GM18508 (cell line): ENCODE measurements around the gene NUCB1.
"Not testable (repeated sequence)": the region's sequence is repeated elsewhere in the genome, so short reads cannot be mapped to it uniquely, and the experiment has no call there.

ENCODE experiments used
- ATAC-seq: cut with Tn5 transposase; IDR thresholded peaks from one replicate; pipeline ENCODE4 v1.9.1; 2021; ENCODE audit warnings: moderate number of reproducible peaks; ENCODE audit not compliant: insufficient read depth, unreplicated experiment

Gene NUCB1

DNA sequence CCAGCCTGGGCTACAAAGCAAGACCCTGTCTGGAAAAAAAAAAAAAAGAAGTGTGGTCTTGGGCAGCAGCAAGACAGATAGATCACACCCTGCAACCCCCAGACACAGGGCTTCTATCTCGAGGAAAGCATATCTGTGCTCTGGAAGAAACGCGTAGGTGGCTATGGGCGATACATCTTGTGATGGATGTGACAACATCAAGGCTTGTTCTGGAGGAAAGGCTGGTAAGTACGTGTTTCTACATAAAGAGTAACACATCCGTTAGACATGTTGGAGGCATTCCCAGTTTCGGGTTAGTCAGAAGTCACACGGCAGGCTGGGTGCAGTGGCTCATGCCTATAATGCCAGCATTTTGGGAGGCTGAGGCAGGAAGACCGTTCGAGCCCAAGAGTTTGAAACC, 26.8 kb downstream of the NUCB1 start:
- ATAC-seq = no peak

DNA sequence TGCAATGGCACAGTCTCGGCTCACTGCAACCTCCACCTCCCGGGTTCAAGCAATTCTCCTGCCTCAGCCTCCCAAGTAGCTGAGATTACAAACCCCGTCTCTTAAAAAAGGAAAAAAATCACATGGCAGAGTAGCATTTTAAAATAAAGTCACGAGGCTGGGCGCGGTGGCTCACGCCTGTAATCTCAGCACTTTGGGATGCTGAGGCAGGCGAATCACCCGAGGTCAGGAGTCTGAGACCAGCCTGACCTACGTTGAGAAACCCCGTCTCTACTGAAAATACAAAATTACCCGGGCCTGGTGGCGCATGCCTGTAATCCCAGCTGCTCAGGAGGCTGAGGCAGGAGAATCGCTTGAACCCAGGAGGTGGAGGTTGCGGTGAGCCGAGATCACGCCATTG, 27.6 kb downstream of the NUCB1 start:
- not testable (repeated sequence) for ATAC-seq

DNA sequence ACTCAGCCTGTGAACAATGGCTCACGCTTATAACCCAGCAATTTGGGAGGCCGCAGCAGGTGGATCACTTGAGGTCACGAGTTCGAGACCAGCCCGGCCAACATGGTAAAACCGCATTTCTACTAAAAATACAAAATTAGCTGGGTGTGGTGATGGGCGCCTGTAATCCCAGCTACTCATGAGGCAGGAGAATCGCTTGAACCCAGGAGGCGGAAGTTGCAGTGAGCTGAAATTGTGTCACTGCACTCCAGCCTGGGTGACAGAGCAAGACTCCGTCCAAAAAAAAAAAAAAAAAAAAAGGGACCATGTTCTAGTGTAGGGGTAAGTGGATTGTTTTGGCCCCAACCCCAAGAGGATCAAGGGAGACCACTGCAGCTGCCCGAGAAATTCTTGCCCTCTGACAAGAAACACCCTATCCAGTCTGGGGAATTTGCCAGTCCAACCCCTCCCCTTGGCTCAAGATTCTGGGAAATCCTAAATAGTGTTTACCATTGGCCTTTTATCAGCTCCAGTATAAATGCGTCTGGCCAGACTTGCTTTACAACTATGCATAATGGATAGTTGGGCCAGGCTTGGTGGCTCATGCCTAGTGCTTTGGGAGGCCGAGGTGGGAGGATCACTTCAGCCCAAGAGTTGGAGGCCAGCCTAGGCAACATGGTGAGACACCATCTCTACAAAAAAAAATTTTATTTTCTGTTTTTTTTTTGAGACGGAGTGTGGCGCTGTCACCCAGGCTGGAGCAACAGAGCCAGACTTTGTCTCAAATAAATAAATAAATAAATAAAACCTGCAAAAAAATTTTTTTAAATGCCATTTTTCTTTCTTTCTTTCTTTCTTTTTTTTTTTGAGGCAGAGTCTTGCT, 28.3 kb downstream of the NUCB1 start:
- ATAC-seq = no peak

DNA sequence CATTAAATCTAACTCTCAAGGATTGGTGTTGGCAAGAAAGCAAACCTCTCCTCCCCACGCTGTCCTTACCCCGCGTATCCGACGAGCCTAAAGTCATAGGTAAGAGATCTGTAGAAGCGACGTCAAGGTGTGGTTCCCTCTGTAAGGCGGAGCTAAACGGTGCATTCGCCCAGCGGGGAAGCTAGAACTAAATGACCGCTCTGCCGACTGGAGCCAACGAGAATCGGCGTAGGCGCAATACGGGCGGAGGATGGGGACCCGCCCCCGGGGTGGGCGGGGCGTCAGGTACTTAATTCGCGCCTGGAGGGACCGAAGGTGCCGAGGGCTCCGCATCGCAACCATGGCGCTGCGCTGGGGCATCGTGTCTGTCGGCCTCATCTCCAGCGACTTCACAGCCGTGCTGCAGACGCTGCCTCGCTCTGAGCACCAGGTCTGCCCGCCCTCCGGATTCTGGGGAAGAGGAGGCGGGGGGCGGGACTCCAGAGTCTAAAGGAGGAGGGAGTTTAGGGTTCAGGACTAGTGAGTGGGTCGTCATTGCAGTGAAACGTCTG, 33.3 kb downstream of the NUCB1 start, which contains the start of gene DHDH:
Gene DHDH, plus strand, starts transcription at position 318 of the 551 bp plus-strand sequence. Its CDS starts 23 bp downstream, at position 341.
- no peak for ATAC-seq

DNA sequence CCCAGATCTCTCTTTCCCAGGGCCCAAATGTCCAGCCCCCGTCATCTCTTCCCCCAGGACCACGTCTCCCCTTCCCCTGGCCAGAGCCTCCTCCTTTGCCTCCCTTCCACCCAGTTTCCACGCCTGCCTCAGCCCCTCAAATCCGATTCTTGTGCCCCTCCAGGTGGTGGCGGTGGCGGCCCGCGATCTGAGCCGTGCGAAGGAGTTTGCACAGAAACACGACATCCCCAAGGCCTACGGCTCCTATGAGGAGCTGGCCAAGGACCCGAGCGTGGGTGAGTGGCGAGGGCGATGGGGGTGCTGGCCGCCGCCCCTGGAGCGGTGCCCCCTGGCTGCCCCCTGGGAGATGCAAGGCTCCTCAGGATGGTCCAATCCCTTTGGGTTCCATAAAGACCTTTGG, 34.7 kb downstream of the NUCB1 start:
- ATAC-seq = no peak

DNA sequence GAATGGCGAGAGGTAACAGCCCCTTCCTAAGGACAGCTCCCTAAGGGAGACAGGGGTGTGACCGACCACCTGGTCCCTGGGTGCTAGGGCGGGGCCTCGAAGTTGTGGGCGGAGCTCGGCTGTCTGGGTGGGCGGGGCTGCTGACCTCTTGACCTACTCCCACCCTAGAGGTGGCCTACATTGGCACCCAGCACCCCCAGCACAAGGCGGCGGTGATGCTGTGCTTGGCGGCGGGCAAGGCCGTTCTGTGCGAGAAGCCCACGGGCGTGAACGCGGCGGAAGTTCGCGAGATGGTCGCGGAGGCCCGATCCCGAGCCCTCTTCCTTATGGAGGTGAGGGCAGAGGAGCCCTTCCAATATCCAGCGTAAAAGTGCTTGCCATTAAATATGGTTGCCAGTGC, 35.8 kb downstream of the NUCB1 start:
- ATAC-seq = no peak

DNA sequence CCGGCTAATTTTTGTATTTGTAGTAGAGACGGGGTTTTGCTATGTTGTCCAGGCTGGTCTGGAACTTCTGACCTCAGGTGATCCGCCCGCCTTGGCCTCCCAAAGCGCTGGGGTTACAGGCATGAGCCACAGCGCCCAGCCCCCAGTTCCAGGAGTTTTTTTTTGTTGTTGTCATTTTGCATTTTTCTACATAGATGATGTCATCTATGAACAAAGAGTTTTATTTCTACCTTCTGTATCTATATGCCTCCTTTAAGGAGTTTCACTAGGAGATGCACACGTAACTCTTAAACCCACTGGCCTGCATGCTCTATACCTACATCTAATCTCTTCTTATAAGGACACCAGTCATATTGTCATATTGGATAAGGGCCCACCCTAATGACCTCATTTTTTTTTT, 38.1 kb downstream of the NUCB1 start:
- no peak for ATAC-seq

DNA sequence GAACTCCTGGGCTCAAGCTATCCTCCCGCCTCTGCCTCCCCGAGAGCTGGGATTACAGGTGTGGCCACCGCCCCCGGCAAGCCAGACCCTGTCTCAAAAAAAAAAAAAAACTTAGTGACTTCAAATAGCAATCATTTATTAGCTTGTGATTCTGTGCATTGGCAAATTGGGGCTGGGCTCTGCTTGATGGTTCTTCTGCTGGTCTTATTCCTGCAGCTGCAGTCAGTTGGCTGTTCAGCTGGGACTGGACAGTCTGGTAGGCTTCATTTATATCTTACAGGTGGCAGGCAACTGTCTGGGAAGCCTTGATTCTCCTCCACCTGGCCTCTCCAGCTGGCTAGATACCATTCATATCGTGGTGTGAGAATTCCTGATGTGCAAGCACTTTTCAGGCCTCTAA, 40.8 kb downstream of the NUCB1 start:
- ATAC-seq = no peak

DNA sequence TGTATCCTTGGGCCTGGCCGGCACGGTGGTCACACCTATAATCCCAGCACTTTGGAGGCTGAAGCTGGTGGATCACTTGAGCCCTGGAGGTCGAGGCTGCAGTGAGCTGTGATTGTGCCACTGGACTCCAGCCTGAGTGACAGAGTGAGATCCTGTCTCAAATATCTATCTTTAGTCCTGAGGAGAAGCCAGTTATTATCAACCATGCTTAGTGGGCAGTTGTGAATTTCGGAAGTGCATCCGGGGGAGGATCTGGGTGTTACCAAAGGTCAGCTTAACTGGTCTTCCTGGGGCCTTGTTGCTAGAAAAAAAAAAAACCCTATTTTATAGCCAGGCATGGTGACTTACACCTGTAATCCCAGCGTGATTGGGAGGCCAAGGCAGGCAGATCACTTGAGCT, 43.0 kb downstream of the NUCB1 start:
- no peak for ATAC-seq

DNA sequence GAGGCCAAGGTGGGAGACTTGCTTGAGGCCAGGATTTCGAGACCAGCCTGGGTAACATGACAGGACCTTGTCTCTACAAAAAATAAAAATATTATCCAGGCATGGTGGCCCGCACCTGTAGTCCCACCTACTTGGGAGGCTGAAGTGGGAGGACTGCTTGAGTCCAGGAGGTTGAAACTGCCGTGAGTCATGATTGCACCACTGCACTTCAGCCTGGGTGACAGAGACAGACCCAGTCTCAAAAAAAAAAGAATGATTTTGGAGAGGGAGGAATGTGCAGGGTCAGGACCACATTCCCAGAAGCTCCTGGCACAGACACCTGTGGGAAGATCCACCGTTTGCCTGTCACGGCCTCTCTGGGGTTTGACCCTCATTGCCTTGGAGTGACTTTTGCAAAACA, 45.3 kb downstream of the NUCB1 start:
- no peak for ATAC-seq

DNA sequence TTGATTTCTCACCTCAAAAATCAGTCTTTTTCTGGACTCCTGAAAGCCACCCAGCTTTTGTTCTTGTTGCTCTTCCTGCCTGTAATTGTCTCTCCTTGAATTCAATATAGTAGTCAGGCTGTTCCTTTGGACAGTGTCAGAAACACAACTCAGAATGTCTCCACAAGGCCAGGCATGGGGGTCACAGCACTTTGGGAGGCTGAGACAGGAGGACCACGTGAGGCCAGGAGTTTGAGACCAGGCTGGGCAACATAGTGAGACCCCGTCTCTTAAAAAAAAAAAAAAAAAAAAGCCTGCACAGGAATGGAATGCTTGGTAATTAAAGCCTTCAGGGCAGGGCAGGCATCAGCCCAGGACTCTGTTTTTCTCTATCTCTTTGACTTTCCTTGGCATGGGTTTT, 45.7 kb downstream of the NUCB1 start:
- no peak for ATAC-seq

DNA sequence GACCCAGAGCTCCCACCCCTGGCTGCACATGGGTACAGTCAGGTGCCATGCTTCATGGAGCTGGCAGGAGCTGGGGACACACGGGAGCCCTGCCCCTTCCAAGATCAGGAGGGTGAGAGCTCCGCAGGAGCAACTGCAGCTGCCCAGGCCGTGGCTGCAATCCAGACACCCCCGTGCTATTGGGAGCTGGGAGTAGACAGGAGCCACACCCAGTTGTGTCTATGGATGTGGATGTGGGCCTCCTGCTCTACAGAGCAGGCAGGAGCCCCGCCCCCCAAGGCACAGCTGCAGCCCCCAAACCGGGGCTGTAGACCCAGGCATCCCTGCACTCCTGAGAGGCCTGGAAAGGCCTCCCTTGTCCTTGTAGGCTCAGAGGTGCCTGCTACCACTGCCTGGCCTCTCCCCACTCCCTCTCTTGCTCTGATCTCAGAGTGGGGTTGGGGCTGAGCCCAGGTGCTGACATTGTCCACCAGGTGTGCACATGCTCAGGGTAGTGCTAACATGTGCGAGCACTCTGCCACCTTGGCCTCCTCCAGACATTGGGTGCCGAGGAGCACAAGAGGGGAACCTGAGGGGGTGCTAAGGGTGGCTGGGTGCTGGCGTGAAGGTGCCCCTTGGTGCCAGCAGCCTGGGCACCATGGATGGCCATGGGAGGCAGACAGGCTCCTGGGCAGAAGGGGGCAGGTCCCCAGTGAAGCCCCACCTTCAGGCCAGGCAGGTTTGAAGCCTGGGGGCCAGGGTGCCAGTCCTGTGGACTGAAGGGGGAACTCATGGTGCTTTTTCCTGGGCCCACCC, 46.5 kb downstream of the NUCB1 start:
- no peak for ATAC-seq

DNA sequence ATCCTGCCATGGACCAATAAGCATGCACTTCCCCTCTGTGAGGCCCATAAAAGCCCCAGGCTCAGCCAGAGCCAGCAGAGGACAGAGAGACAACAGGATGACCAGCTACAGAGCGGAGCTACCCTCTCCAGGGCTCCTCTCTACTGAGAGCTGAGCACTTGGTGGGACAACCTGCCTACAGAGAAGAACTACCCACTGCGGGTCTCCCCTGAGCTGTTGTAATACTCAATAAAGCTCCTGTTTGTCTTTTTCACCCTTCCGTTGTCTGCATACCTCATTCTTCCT, 47.1 kb downstream of the NUCB1 start:
- ATAC-seq = no peak

DNA sequence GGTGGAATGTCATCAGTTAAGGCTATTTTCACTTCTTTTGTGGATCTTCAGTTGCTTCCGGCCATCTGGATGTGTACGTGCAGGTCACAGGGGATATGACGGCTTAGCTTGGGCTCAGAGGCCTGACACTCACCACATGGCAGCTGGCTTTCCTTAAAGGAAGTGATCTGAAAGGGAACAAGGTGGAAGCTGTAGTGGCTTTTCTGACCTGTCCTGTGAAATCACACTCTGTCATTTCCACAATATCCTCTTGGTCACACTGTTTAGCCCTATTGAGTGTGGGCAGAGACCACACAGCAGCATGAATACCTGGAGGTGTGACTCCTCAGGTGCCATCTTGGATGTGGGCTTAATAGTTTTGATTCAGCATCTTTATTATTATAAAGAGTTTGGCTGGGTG, 50.0 kb downstream of the NUCB1 start:
- ATAC-seq = no peak

DNA sequence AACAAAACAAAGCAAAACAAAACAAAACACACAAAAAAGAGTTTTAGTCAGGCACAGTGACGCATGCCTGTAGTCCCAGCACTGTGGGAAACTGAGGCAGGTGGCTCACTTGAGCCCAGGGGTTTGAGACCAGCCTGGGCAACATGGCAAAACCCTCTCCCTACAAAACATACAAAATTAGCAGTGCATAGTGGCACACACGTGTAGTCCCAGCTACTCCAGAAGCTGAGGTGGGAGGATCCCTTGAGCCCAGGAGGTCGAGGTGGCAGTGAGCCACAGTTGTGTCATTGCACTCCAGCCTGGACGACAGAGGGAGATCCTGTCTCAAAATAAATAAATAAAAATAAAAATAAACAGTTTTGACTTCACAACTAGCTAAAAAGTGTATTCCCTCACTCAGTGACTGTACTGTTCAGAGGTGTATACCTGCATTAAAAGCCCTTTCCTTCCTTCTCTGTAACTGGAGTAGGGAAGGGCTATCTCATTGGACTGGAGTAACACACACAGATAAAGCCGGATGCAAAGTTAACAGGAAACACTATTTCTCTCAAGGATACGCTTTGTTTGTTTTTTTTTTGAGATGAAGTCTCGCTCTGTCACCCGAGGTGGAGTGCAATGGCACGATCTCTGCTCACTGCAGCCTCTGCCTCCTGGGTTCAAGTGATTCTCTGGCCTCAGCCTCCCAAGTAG, 50.9 kb downstream of the NUCB1 start:
- ATAC-seq = no peak

DNA sequence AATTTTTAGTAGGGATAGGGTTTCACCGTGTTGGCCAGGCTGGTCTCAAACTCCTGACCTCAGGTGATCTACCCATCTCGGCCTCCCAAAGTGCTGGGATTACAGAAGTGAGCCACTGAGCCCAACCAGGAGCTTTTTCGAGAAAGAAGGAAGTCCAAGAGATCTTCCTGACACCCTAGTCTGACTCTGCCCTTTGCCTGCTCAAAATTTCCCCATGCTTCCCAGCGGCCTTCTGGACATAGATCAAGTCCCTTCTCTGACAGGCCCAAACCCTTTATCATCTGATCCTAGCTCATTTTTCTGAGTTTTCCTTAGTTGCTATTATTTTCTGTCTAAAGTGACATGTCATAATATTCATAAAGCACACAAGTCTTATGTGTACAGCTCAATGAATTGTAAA, 53.0 kb downstream of the NUCB1 start:
- no peak for ATAC-seq

DNA sequence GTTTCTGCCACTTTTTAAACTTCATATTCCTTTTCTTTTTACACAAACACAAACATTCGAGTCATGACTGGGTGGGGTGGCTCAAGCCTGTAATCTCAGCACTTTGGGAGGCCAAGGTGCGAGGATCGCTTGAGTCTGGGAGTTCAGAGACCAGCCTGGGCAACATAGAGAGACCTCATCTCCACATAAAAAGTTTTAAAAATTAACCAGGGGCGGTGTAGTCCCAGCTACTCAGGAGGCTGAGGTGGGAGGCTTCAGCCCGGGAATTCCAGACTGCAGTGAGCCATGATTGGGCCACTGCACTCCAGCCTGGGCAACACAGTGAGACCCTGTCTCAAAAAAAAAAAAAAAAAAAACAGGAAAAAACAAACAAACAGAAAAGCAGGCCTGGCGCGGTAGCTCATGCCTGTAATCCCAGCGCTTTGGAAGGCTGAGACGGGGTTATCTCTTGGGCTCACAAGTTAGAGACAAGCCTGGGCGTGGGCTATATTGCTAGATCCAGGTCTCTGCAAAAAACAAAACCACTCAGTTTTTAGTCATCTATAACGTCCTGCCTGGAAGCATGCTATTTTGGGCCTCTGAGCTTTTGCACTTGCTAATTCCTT, 54.0 kb downstream of the NUCB1 start:
- ATAC-seq = no peak

DNA sequence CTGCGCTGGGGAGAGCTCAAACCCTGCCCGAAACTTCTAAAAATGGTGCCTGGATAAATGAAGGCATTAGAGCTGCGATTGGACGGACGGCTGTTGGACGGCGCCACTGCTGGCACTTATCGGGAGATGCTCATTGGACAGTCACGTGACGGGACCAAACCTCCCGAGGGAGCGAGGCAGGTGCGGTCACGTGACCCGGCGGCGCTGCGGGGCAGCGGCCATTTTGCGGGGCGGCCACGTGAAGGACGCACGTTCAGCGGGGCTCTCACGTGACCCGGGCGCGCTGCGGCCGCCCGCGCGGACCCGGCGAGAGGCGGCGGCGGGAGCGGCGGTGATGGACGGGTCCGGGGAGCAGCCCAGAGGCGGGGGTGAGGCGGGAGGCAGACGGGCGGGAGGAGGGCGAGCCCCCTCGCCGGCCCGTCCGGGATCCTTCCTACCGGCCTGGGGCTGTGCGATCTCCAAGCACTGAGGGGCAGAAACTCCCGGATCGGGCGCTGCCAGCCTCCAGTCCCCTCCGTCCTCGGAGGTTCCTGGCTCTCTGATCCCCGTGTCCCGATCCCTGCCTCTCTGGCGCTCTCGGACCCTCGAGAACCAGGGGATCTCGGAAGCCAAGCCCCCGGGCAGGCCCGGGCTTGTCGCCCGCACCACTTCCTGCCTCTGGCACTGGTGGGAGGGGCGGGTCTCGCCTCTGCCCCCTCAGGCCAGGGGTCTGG, 54.6 kb downstream of the NUCB1 start, which contains the start of gene BAX:
Gene BAX, plus strand, starts transcription at position 281 of the 713 bp plus-strand sequence. Its CDS starts 54 bp downstream, at position 335.
- ATAC-seq = no peak

DNA sequence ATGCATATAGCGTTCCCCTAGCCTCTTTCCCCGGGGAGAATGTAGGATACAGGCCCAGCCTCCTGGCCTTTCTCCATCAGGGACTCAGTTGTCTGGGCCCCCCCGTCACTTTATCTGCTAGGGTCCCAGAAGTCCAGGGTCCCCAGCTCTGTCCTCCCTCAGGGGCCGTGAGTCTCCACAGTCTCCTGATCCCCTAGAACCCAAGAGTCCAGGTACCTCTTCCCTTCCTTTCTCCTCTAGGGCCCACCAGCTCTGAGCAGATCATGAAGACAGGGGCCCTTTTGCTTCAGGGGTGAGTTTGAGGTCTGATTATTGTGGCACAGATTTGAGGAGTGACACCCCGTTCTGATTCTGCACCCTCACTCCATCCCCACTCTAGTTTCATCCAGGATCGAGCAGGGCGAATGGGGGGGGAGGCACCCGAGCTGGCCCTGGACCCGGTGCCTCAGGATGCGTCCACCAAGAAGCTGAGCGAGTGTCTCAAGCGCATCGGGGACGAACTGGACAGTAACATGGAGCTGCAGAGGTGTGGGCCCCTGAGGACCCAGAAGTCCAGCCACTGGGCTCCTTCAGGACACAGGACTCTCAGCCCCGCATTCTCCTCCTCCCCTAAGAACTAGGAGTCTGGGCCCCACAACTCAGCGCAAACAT, 55.3 kb downstream of the NUCB1 start:
- ATAC-seq = no peak
